GM12878 (cell line): ENCODE results near the gene LSM14A. TPM values are rescaled to one million over a fixed set of nuclear protein-coding genes. Genes with fewer than 3 reads are reported as not detected.
A peak's percentile ranks its signal among the peaks of the same experiment; 100 is the strongest.

Experiments used
- BACH1 ChIP-seq: fragments of 450-650 bp; IDR thresholded peaks from 2 replicates; pipeline ENCODE4 v1.6.1; 2017; ENCODE audit warnings: mild to moderate bottlenecking, borderline replicate concordance
- EED ChIP-seq: sonication (generic); IDR thresholded peaks from 2 replicates; pipeline ENCODE4 v1.6.1; 2016; ENCODE audit warnings: antibody characterized with exemption, low read depth
- ESRRA ChIP-seq: IDR thresholded peaks from 2 replicates; pipeline ENCODE4 v1.6.1; 2012; ENCODE audit warnings: mild to moderate bottlenecking, low read length, improper control_type of control experiment
- FOS ChIP-seq: IDR thresholded peaks from 3 replicates; pipeline ENCODE4 v1.6.1; 2011; ENCODE audit warnings: borderline replicate concordance; ENCODE audit not compliant: insufficient read length; ENCODE audit errors: extremely low read depth
- FOXK2 ChIP-seq: fragments of 450-650 bp; IDR thresholded peaks from 2 replicates; pipeline ENCODE4 v1.6.1; 2017; ENCODE audit warnings: mild to moderate bottlenecking, moderate library complexity
- KDM1A ChIP-seq: fragments of 200-600 bp; sonication (generic); IDR thresholded peaks from 2 replicates; pipeline ENCODE4 v1.6.1; 2016; ENCODE audit warnings: borderline replicate concordance
- MAX ChIP-seq: IDR thresholded peaks from 2 replicates; pipeline ENCODE4 v1.6.1; 2012; ENCODE audit warnings: low read depth, low read length, improper control_type of control experiment
- NBN ChIP-seq: fragments of 450-650 bp; IDR thresholded peaks from 2 replicates; pipeline ENCODE4 v1.6.1; 2016
- NRF1 ChIP-seq: conservative IDR thresholded peaks from 2 replicates; pipeline ENCODE4 v1.6.1; 2011; ENCODE audit warnings: mild to moderate bottlenecking, low read depth, low read length, improper control_type of control experiment
- RAD21 ChIP-seq: IDR thresholded peaks from 2 replicates; pipeline ENCODE4 v1.6.1; 2011; ENCODE audit warnings: mild to moderate bottlenecking, low read depth, low read length, moderate library complexity; ENCODE audit not compliant: insufficient read depth
- RAD51 ChIP-seq: fragments of 450-650 bp; IDR thresholded peaks from 2 replicates; pipeline ENCODE4 v1.6.1; 2016; ENCODE audit warnings: moderate library complexity, mild to moderate bottlenecking, inconsistent platforms
- RELA ChIP-seq: fragments of 450-650 bp; IDR thresholded peaks from 2 replicates; pipeline ENCODE4 v1.8.0; 2014; ENCODE audit warnings: borderline replicate concordance; ENCODE audit not compliant: partially characterized antibody
- SRF ChIP-seq, 2 experiments: IDR thresholded peaks; 2 replicates each; pipeline ENCODE4 v1.6.1; 2011; ENCODE audit warnings: low read depth in 2 of 2, low read length in 2 of 2, mild to moderate bottlenecking in 1 of 2, moderate library complexity in 1 of 2
- STAT1 ChIP-seq: fragments of 450-650 bp; conservative IDR thresholded peaks from 2 replicates; pipeline ENCODE4 v1.6.1; 2014; ENCODE audit warnings: antibody characterized with exemption, mild to moderate bottlenecking
- SUZ12 ChIP-seq: fragments of 200-600 bp; sonication (generic); IDR thresholded peaks from one replicate; pipeline ENCODE4 v1.6.1; 2018; ENCODE audit warnings: antibody characterized with exemption, mild to moderate bottlenecking; ENCODE audit not compliant: unreplicated experiment
- ZBTB11 ChIP-seq: fragments of 450-650 bp; formaldehyde crosslinking; IDR thresholded peaks from 2 replicates; pipeline ENCODE4 v1.5.0; 2022; ENCODE audit warnings: mild to moderate bottlenecking, missing genetic modification characterization
- polyA plus RNA-seq, 11 experiments: library from polyadenylated mRNA; depleted of rRNA in 4 of 11; unstranded in 6 of 11; stranded (reverse) in 5 of 11; fragments of >200 nt; fragmentation: Nextera tagmentation in 4 of 11; fragmentation: Illumina TruSeq in 1 of 11; extraction: Ambion mirVana in 4 of 11; extraction: Trizol in 1 of 11; gene quantifications; 1 replicate in 1 of 11; 2 replicates in 10 of 11; pipeline versions ENCODE4 v1.2.1 to v1.2.3, GENCODE V29; 2011 to 2016; ENCODE audit warnings: inconsistent platforms in 2 of 11, missing spikeins in 2 of 11, low read depth in 1 of 11
- total RNA-seq, 4 experiments: library from RNA; depleted of rRNA in 3 of 4; stranded (reverse); fragments of >200 nt in 3 of 4; fragmentation: Illumina TruSeq in 1 of 4; extraction: Trizol in 1 of 4; gene quantifications; 2 replicates each; pipeline versions ENCODE4 v1.2.1 to v1.2.3, GENCODE V29; 2013 to 2021
- TF ChIP-seq, protein P1 (sequence below): fragments of 450-650 bp; IDR thresholded peaks from 2 replicates; pipeline ENCODE4 v1.6.1; 2017; ENCODE audit warnings: mild to moderate bottlenecking, moderate library complexity

LSM14A gene
- total and polyA plus RNA-seq, 10 of the 15 experiments (the other 5 are each of a cell fraction or from before 2014, with no cell fraction given) = 21.9 to 193 (median 89.4) TPM

- TF ChIP-seq ZBTB11 (CRISPR knock-in tag) = no peak
- TF ChIP-seq NRF1 = no peak
- no peak for TF ChIP-seq SUZ12
- no peak for TF ChIP-seq RAD21
- no peak for TF ChIP-seq EED
- no peak for TF ChIP-seq SRF (IDR thresholded peaks at IDR 0.05; ENCODE audit: low read depth in 2 of 2, low read length in 2 of 2)
- no peak for TF ChIP-seq FOS
- TF ChIP-seq KDM1A = no peak
- no peak for TF ChIP-seq FOXK2
- TF ChIP-seq ESRRA = no peak
- TF ChIP-seq NBN = no peak
- TF ChIP-seq STAT1 = no peak
- peak; percentile 45; the same call in 1 of the 2 replicates for TF ChIP-seq BACH1
- TF ChIP-seq RELA = no peak
- TF ChIP-seq, protein P1, sequence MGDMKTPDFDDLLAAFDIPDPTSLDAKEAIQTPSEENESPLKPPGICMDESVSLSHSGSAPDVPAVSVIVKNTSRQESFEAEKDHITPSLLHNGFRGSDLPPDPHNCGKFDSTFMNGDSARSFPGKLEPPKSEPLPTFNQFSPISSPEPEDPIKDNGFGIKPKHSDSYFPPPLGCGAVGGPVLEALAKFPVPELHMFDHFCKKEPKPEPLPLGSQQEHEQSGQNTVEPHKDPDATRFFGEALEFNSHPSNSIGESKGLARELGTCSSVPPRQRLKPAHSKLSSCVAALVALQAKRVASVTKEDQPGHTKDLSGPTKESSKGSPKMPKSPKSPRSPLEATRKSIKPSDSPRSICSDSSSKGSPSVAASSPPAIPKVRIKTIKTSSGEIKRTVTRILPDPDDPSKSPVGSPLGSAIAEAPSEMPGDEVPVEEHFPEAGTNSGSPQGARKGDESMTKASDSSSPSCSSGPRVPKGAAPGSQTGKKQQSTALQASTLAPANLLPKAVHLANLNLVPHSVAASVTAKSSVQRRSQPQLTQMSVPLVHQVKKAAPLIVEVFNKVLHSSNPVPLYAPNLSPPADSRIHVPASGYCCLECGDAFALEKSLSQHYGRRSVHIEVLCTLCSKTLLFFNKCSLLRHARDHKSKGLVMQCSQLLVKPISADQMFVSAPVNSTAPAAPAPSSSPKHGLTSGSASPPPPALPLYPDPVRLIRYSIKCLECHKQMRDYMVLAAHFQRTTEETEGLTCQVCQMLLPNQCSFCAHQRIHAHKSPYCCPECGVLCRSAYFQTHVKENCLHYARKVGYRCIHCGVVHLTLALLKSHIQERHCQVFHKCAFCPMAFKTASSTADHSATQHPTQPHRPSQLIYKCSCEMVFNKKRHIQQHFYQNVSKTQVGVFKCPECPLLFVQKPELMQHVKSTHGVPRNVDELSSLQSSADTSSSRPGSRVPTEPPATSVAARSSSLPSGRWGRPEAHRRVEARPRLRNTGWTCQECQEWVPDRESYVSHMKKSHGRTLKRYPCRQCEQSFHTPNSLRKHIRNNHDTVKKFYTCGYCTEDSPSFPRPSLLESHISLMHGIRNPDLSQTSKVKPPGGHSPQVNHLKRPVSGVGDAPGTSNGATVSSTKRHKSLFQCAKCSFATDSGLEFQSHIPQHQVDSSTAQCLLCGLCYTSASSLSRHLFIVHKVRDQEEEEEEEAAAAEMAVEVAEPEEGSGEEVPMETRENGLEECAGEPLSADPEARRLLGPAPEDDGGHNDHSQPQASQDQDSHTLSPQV = no peak
- TF ChIP-seq MAX = no peak
- TF ChIP-seq RAD51 = no peak
Measured at GRCh38 chr19:34224996-34225658, 52.8 kb downstream of the LSM14A start (continued).
